Transverse colon (tissue), 4 donors: Measurements from ENCODE around the gene ETNK2.

Experiments used
- CTCF ChIP-seq, 5 experiments: fragments of 200-600 bp in 3 of 5; fragments of 450-650 bp in 2 of 5; sonication (generic) in 3 of 5; IDR thresholded peaks; 1 replicate in 2 of 5; 2 replicates in 3 of 5; pipeline ENCODE4 v1.5.1; 2016 to 2017; ENCODE audit warnings: antibody characterized with exemption in 5 of 5, inconsistent platforms in 3 of 5, mild to moderate bottlenecking in 2 of 5, moderate library complexity in 1 of 5
- EP300 ChIP-seq: sonication (generic); formaldehyde crosslinking; IDR thresholded peaks from one replicate; pipeline ENCODE4 v1.6.1; 2017; ENCODE audit warnings: antibody characterized with exemption, low read depth
- POLR2A ChIP-seq: fragments of 450-650 bp; IDR thresholded peaks from one replicate; pipeline ENCODE4 v1.6.1; 2016; ENCODE audit warnings: antibody characterized with exemption, mild to moderate bottlenecking, moderate library complexity
- POLR2AphosphoS5 ChIP-seq, 3 donors: sonication (generic); formaldehyde crosslinking; IDR thresholded peaks; one replicate each; pipeline ENCODE4 v1.6.1; 2016; ENCODE audit warnings: antibody characterized with exemption in 3 of 3

- no peak for TF ChIP-seq POLR2A
- TF ChIP-seq EP300, result no peak
- no peak for TF ChIP-seq CTCF (IDR thresholded peaks at IDR 0.05)
- no peak for TF ChIP-seq POLR2AphosphoS5 (IDR thresholded peaks at IDR 0.05)
These were observed 6.1 kb upstream of the ETNK2 start for GRCh38 chr1:204157962-204158361.
